Measurements from ENCODE around the gene RRBP1. TPM values are rescaled to one million over a fixed set of nuclear protein-coding genes. Genes with fewer than 3 reads are reported as not detected.

The RRBP1 gene
- total and polyA plus RNA-seq, 9 donors = 29.2 to 159 (median 83.8) TPM

GRCh38 chr20:17625246-17626051 is 56.6 kb downstream of the RRBP1 start:
- intact Hi-C loops (cut with DNase I) = no loop called here

GRCh38 chr20:17624551-17625245 is 57.3 kb downstream of the RRBP1 start:
- H3K36me3 ChIP-seq = no peaks in the 10 kb centered on the region
- DNase-seq = peak; percentile 7 to 35 (median 24)
- TF ChIP-seq POLR2A (IDR thresholded peaks at IDR 0.05) (no peak), EP300 (IDR thresholded peaks at IDR 0.05) (no peak), CTCF (IDR thresholded peaks at IDR 0.05) (no peak)
- no peak overlapping the region for H3K27ac ChIP-seq
- H3K27me3 ChIP-seq = no peaks in the 10 kb centered on the region
- no peaks in the 10 kb centered on the region for H3K4me1 ChIP-seq (ENCODE audit: insufficient read depth)
- 69 to 78% (median 75%) methylated on average over 14 to 15 of the region's 15 CpGs for WGBS, 3 donors
- intact Hi-C loops (cut with DNase I) = no loop called here
- H3K9me3 ChIP-seq = no peaks in the 10 kb centered on the region
- no peak overlapping the region for H3K4me3 ChIP-seq

More at GRCh38 chr20:17625246-17626051, 56.6 kb downstream of the RRBP1 start:
- TF ChIP-seq EP300 (IDR thresholded peaks at IDR 0.05) (no peak), CTCF (IDR thresholded peaks at IDR 0.05) (no peak), POLR2A (IDR thresholded peaks at IDR 0.05) (no peak)
- 93% methylated on average over 27 of the region's 27 CpGs for WGBS, 3 donors
- Histone ChIP-seq H3K27me3 (no peaks in the 10 kb centered on the region), H3K4me1 (ENCODE audit: insufficient read depth) (no peaks in the 10 kb centered on the region), H3K27ac (no peak overlapping the region), H3K9me3 (no peaks in the 10 kb centered on the region), H3K36me3 (no peaks in the 10 kb centered on the region), H3K4me3 (no peak overlapping the region)
- peak in 4 of 5 donors; percentile 7 to 35 (median 21) for DNase-seq

- H3K27me3 ChIP-seq = no peaks in the 10 kb centered on the region
- H3K27ac ChIP-seq = no peak overlapping the region
- H3K4me1 ChIP-seq (ENCODE audit: insufficient read depth) = no peaks in the 10 kb centered on the region
- WGBS, 3 donors = 75 to 78% (median 75%) methylated on average over 12 of the region's 12 CpGs
- no peak overlapping the region for H3K4me3 ChIP-seq
- H3K36me3 ChIP-seq = no peaks in the 10 kb centered on the region
- no peaks in the 10 kb centered on the region for H3K9me3 ChIP-seq
- intact Hi-C loops (cut with DNase I) = no loop called here
- peak; percentile 8 to 38 (median 15) for DNase-seq
- TF ChIP-seq CTCF (IDR thresholded peaks at IDR 0.05) = no peak
- TF ChIP-seq EP300 (IDR thresholded peaks at IDR 0.05) = no peak
- TF ChIP-seq POLR2A (IDR thresholded peaks at IDR 0.05) = no peak
Measured at GRCh38 chr20:17624070-17624469, 58.0 kb downstream of the RRBP1 start.

- WGBS, 3 donors = 84 to 90% (median 86%) methylated on average over 9 of the region's 9 CpGs
- intact Hi-C loops (cut with DNase I) = no loop called here
- no peaks in the 10 kb centered on the region for H3K27me3 ChIP-seq
- no peaks in the 10 kb centered on the region for H3K4me1 ChIP-seq (ENCODE audit: insufficient read depth)
- peak in 2 of 5 donors; percentile 13 to 20 for DNase-seq
- TF ChIP-seq CTCF (IDR thresholded peaks at IDR 0.05) = no peak
- TF ChIP-seq POLR2A (IDR thresholded peaks at IDR 0.05) = no peak
- no peak for TF ChIP-seq EP300 (IDR thresholded peaks at IDR 0.05)
- no peaks in the 10 kb centered on the region for H3K36me3 ChIP-seq
- H3K9me3 ChIP-seq = no peaks in the 10 kb centered on the region
- no peak overlapping the region for H3K27ac ChIP-seq
- no peak overlapping the region for H3K4me3 ChIP-seq
Measured at GRCh38 chr20:17622851-17623508, 59.1 kb downstream of the RRBP1 start.
